Neural cell (in vitro differentiated cells): Measurements from ENCODE around the gene TMEM181. TPM values are rescaled to one million over a fixed set of nuclear protein-coding genes. Genes with fewer than 3 reads are reported as not detected.
"Not testable (repeated sequence)": the region's sequence is repeated elsewhere in the genome, so short reads cannot be mapped to it uniquely, and the experiment has no call there.

Source experiments
- H2AFZ ChIP-seq: fragments of 200-600, 300-800 bp; sonication (generic), shearing (Covaris generic); 2 replicates; pipeline ENCODE4 v1.6.0; 2014; ENCODE audit warnings: low read depth, mild to moderate bottlenecking, antibody characterized with exemption, low read length, moderate library complexity
- H3F3A ChIP-seq: fragments of 200-600 bp; shearing (Covaris generic); 2 replicates; pipeline ENCODE4 v1.6.1; 2016; ENCODE audit warnings: mild to moderate bottlenecking, moderate library complexity, mixed read lengths, antibody characterized with exemption, low read length; ENCODE audit not compliant: insufficient read depth, poor library complexity, severe bottlenecking
- H3K27ac ChIP-seq: fragments of 200-600, 300-800 bp; sonication (generic), shearing (Covaris generic); 2 replicates; pipeline ENCODE4 v1.5.1; 2014; ENCODE audit warnings: mild to moderate bottlenecking, low read length, moderate library complexity
- H3K27me3 ChIP-seq: fragments of 300-800, 200-600 bp; sonication (generic), shearing (Covaris generic); 2 replicates; pipeline ENCODE4 v1.6.0; 2014; ENCODE audit warnings: mild to moderate bottlenecking, low read depth, low read length, moderate library complexity; ENCODE audit not compliant: insufficient read depth
- H3K36me3 ChIP-seq: fragments of 300-800, 200-600 bp; sonication (generic), shearing (Covaris generic); 2 replicates; pipeline ENCODE4 v1.5.1; 2014; ENCODE audit warnings: mild to moderate bottlenecking, antibody characterized with exemption, low read length, moderate library complexity; ENCODE audit not compliant: insufficient read depth
- H3K4me2 ChIP-seq: fragments of 300-800, 200-600 bp; sonication (generic), shearing (Covaris generic); 2 replicates; pipeline ENCODE4 v1.6.0; 2014; ENCODE audit warnings: mild to moderate bottlenecking, low read length
- H3K4me3 ChIP-seq: fragments of 300-800, 200-600 bp; sonication (generic), shearing (Covaris generic); 2 replicates; pipeline ENCODE4 v1.5.1; 2014; ENCODE audit warnings: mild to moderate bottlenecking, low read length, moderate library complexity
- H3K79me2 ChIP-seq: fragments of 200-600 bp; shearing (Covaris generic); replicated peaks from 2 replicates; pipeline ENCODE4 v1.6.0; 2014; ENCODE audit warnings: mild to moderate bottlenecking, low read length, moderate library complexity; ENCODE audit not compliant: insufficient read depth
- H3K9ac ChIP-seq: fragments of 300-800, 200-600 bp; sonication (generic), shearing (Covaris generic); 2 replicates; pipeline ENCODE4 v1.6.1; 2016; ENCODE audit warnings: mild to moderate bottlenecking, low read length, mixed read lengths
- H3K9me2 ChIP-seq: fragments of 200-600 bp; shearing (Covaris generic); 2 replicates; pipeline ENCODE4 v1.6.1; 2016; ENCODE audit warnings: mild to moderate bottlenecking, low read length, mixed read lengths; ENCODE audit not compliant: insufficient read depth
- H3K9me3 ChIP-seq: fragments of 200-600, 300-800 bp; sonication (generic), shearing (Covaris generic); 2 replicates; pipeline ENCODE4 v1.6.1; 2016; ENCODE audit warnings: mild to moderate bottlenecking, mixed run types, low read length, moderate library complexity, mixed read lengths
- H4K20me1 ChIP-seq: fragments of 200-600 bp; shearing (Covaris generic); 2 replicates; pipeline ENCODE4 v1.6.1; 2016; ENCODE audit warnings: mild to moderate bottlenecking, mixed run types; ENCODE audit not compliant: insufficient read depth
- CTCF ChIP-seq: fragments of 450-650 bp; IDR thresholded peaks from 2 replicates; pipeline ENCODE4 v1.5.1; 2014; ENCODE audit warnings: antibody characterized with exemption, mild to moderate bottlenecking, moderate library complexity; ENCODE audit not compliant: poor library complexity, severe bottlenecking
- EP300 ChIP-seq: fragments of 450-650 bp; conservative IDR thresholded peaks from 2 replicates; pipeline ENCODE4 v1.6.1; 2014; ENCODE audit warnings: antibody characterized with exemption, mild to moderate bottlenecking, moderate library complexity; ENCODE audit not compliant: poor library complexity, severe bottlenecking
- EZH2 ChIP-seq: fragments of 200-600, 300-800 bp; shearing (Covaris generic), sonication (generic); IDR thresholded peaks from 2 replicates; pipeline ENCODE4 v1.6.1; 2014; ENCODE audit warnings: antibody characterized with exemption, low read length, borderline replicate concordance, mild to moderate bottlenecking; ENCODE audit not compliant: insufficient read depth, poor library complexity, severe bottlenecking
- MXI1 ChIP-seq: fragments of 450-650 bp; conservative IDR thresholded peaks from 2 replicates; pipeline ENCODE4 v1.6.1; 2014; ENCODE audit warnings: antibody characterized with exemption, mild to moderate bottlenecking; ENCODE audit not compliant: poor library complexity, severe bottlenecking
- POLR2AphosphoS5 ChIP-seq: IDR thresholded peaks from 2 replicates; pipeline ENCODE4 v1.6.1; 2012
- RAD21 ChIP-seq: fragments of 450-650 bp; conservative IDR thresholded peaks from 2 replicates; pipeline ENCODE4 v1.6.1; 2014; ENCODE audit warnings: antibody characterized with exemption, mild to moderate bottlenecking, moderate library complexity
- REST ChIP-seq: IDR thresholded peaks from 2 replicates; pipeline ENCODE4 v1.6.1; 2012; ENCODE audit warnings: borderline replicate concordance
- SMC3 ChIP-seq: fragments of 450-650 bp; conservative IDR thresholded peaks from 2 replicates; pipeline ENCODE4 v1.6.1; 2014; ENCODE audit warnings: antibody characterized with exemption, mild to moderate bottlenecking, moderate library complexity; ENCODE audit not compliant: poor library complexity
- TAF1 ChIP-seq: IDR thresholded peaks from 2 replicates; pipeline ENCODE4 v1.6.1; 2012; ENCODE audit warnings: low read depth
- polyA plus RNA-seq: library from polyadenylated mRNA; depleted of rRNA; stranded (reverse); fragments of >200 nt; gene quantifications from 2 replicates; pipeline ENCODE4 v1.2.3, GENCODE V29; 2014

Gene TMEM181
- polyA plus RNA-seq, 1 donor from 2014 or later, result 47.6 TPM

GRCh38 chr6:158611541-158612370 is 51.9 kb downstream of the TMEM181 start:
- TF ChIP-seq REST (no peak), CTCF (no peak), EP300 (no peak), TAF1 (no peak), RAD21 (no peak), MXI1 (no peak), SMC3 (no peak), EZH2 (no peak), POLR2AphosphoS5 (no peak)
- H3K27me3 ChIP-seq, result no peaks in the 10 kb centered on the region
- H3K9me2 ChIP-seq, result no peaks in the 10 kb centered on the region
- no peaks in the 10 kb centered on the region for H4K20me1 ChIP-seq
- H3K36me3 ChIP-seq, result no peaks in the 10 kb centered on the region
- H3K27ac ChIP-seq, result no peak overlapping the region
- H3K4me3 ChIP-seq, result no peak overlapping the region
- no peaks in the 10 kb centered on the region for H3K9me3 ChIP-seq
- no peaks in the 10 kb centered on the region for H3F3A ChIP-seq
- no peak overlapping the region for H3K9ac ChIP-seq
- no peak overlapping the region for H2AFZ ChIP-seq
- no peaks in the 10 kb centered on the region for H3K79me2 ChIP-seq
- no peak overlapping the region for H3K4me2 ChIP-seq

- H3K27ac ChIP-seq, H3F3A ChIP-seq, H3K36me3 ChIP-seq, H3K79me2 ChIP-seq, H2AFZ ChIP-seq, H4K20me1 ChIP-seq, H3K4me3 ChIP-seq, H3K9ac ChIP-seq, H3K27me3 ChIP-seq, H3K4me2 ChIP-seq, H3K9me3 ChIP-seq, H3K9me2 ChIP-seq: not testable (repeated sequence)
Observed at GRCh38 chr6:158614606-158615005, 54.7 kb downstream of the TMEM181 start.

GRCh38 chr6:158618289-158618688 is 58.4 kb downstream of the TMEM181 start:
- not testable (repeated sequence) for H3K9me3 ChIP-seq, H3K36me3 ChIP-seq, H2AFZ ChIP-seq, H3F3A ChIP-seq, H3K79me2 ChIP-seq, H4K20me1 ChIP-seq, H3K4me3 ChIP-seq, H3K9ac ChIP-seq, H3K9me2 ChIP-seq, H3K27ac ChIP-seq, H3K27me3 ChIP-seq, H3K4me2 ChIP-seq
